ENCODE results near the gene AUH. TPM values are rescaled to one million over a fixed set of nuclear protein-coding genes. Genes with fewer than 3 reads are reported as not detected.

AUH gene
- total RNA-seq, 1 experiment from 2014 or later, result 21.7 TPM

DNA sequence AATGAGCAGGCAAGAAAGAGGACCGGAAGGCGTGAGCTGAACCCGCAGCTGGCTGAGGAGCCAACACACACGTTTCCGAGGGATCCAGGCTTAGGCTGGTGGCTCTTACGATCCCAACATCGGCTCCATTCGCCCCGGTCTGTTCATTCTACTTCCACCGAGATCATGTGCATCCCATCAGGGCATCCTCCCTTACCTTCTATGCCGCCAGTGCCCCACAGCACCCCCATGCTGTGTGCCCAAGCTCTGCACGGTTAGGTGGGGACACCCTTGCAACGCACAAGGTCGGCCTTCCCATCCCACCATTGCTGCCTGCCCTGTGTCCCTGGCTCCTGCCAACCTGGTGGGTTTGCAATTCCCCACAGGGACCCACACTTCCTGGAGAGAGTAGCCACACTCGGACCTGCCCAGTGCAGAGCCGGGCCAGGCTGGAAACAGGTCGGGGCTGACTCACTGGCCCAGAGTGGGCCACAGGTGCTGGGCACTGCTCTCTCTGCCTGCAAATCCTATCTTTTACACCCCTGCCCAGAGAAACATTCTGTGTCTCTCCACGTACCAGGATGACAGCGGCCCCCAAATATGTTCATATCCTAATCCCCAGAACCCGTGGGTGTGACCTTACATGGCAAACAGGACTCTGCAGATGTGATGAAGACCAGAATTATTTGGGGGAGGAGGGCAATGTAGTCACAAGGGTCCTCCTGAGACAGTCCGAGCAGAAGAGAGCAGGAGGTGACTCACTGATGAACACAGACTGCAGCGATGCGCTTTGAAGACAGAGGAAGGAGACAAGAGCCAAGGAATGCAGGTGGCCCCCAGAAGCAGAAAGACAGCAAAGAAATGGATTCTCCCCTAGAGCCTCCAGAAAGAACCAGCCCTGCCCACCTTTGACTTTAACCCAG lies 182.2 kb downstream of the AUH start:
- Histone ChIP-seq H3K14ac (ENCODE audit: insufficient read depth, low read length) (no peak overlapping the region), H3K56ac (ENCODE audit: insufficient read length, low read depth, low read length) (no peak overlapping the region), H4K20me1 (ENCODE audit: control insufficient read depth, insufficient read depth, insufficient read length) (no peaks in the 10 kb centered on the region), H3K79me2 (ENCODE audit: insufficient read depth, low read length) (no peaks in the 10 kb centered on the region), H2AFZ (ENCODE audit: low read length) (no peak overlapping the region), H3T11ph (ENCODE audit: low read length) (no peak overlapping the region), H3K27ac (ENCODE audit: insufficient read length, low read depth, low read length) (no peak overlapping the region), H3K4me1 (ENCODE audit: insufficient read depth, low read length) (no peaks in the 10 kb centered on the region), H4K91ac (ENCODE audit: insufficient read length, low read depth, low read length) (no peak overlapping the region), H4K5ac (ENCODE audit: insufficient read length, low read depth, low read length) (no peak overlapping the region), H4K8ac (replicated peaks; ENCODE audit: insufficient read length, low read depth, low read length) (no peak overlapping the region), H3K4me2 (ENCODE audit: insufficient read depth, insufficient read length, low read length) (no peak overlapping the region), H2AK5ac (ENCODE audit: insufficient read length, low read length) (no peak overlapping the region), H2BK20ac (ENCODE audit: low read depth, low read length, poor library complexity, severe bottlenecking) (no peak overlapping the region), H3K23me2 (ENCODE audit: insufficient read length, low read depth, low read length, poor library complexity, severe bottlenecking) (no peaks in the 10 kb centered on the region), H3K9ac (ENCODE audit: extremely low read depth, insufficient read length, low read length) (no peak overlapping the region), H3K79me1 (ENCODE audit: insufficient read depth, low read depth, low read length, poor library complexity, severe bottlenecking) (no peaks in the 10 kb centered on the region), H2BK5ac (ENCODE audit: insufficient read length, low read length) (no peak overlapping the region), H3K4ac (ENCODE audit: low read depth, low read length) (no peak overlapping the region), H3K27me3 (ENCODE audit: insufficient read depth, low read length) (no peaks in the 10 kb centered on the region), H2BK120ac (ENCODE audit: low read depth, low read length, poor library complexity, severe bottlenecking) (no peak overlapping the region), H3K23ac (ENCODE audit: insufficient read length, low read depth, low read length) (no peak overlapping the region), H3K9me3 (ENCODE audit: control insufficient read depth, low read depth, low read length) (no peaks in the 10 kb centered on the region), H2BK15ac (ENCODE audit: low read depth, low read length) (no peak overlapping the region), H3K18ac (ENCODE audit: insufficient read length, low read depth, low read length) (no peak overlapping the region), H2BK12ac (ENCODE audit: insufficient read length, low read depth, low read length) (no peak overlapping the region)
- no peaks in the 10 kb centered on the region for H3K9me3 Mint-ChIP-seq
- no CpG with 5 or more reads among the region's 23 CpGs for WGBS (ENCODE audit: extremely low coverage, insufficient read length, low lambda C conversion rate)
- H3K27me3 Mint-ChIP-seq (ENCODE audit: low read depth), result no peaks in the 10 kb centered on the region
- H3K27ac Mint-ChIP-seq, result peak overlapping the region in 1 of 3 experiments; percentile 44; a peak in 1 of 7 replicates
- H3K4me3 Mint-ChIP-seq, result no peak overlapping the region; a peak in 1 of 5 replicates
- no peaks in the 10 kb centered on the region for H3K36me3 Mint-ChIP-seq (ENCODE audit: insufficient read depth in 1 of 3, low read depth in 3 of 3)
- TF ChIP-seq CTCF (conservative IDR thresholded peaks at IDR 0.05), result no peak
- no peak for DNase-seq
- peaks cover 0 to 5% of the 10 kb centered on the region in 2 experiments; a peak in 1 of 4 replicates for H3K4me1 Mint-ChIP-seq
